ENCODE results near the gene SSU72.

GRCh38 chr1:1622788-1623094, 48.1 kb upstream of the SSU72 start:
- TF ChIP-seq CTCF (IDR thresholded peaks at IDR 0.05) = no peak
- TF ChIP-seq EZH2 (IDR thresholded peaks at IDR 0.05) = no peak

Measured in neural progenitor cell (in vitro differentiated cells).